Keratinocyte (primary cell): ENCODE measurements around the gene LHX4. TPM values are rescaled to one million over a fixed set of nuclear protein-coding genes. Genes with fewer than 3 reads are reported as not detected.

Source experiments
- DNase-seq: peaks from one replicate; pipeline ENCODE4 v3.0.0-alpha.2; 2011; ENCODE audit warnings: low read depth, missing footprints, low spot score
- FAIRE-seq: peaks from 2 replicates; lab custom pipeline; 2011; peaks lifted over from hg19 to GRCh38; lab: Jason Lieb, UNC
- H2AFZ ChIP-seq: 2 replicates; pipeline ENCODE4 v1.6.0; 2012; ENCODE audit warnings: low read length, control low read depth, inconsistent platforms; ENCODE audit not compliant: control insufficient read depth
- H3K27ac ChIP-seq: 2 replicates; pipeline ENCODE4 v1.5.1; 2011; ENCODE audit warnings: low read length; ENCODE audit not compliant: control insufficient read depth, insufficient read depth
- H3K27me3 ChIP-seq: 3 replicates; pipeline ENCODE4 v1.6.0; 2011; ENCODE audit warnings: low read length; ENCODE audit not compliant: control insufficient read depth, insufficient read depth; ENCODE audit errors: extremely low read depth
- H3K36me3 ChIP-seq, 2 experiments: 2 replicates in 1 of 2; 3 replicates in 1 of 2; pipeline ENCODE4 v1.5.1; 2011; ENCODE audit warnings: low read length in 2 of 2, mild to moderate bottlenecking in 1 of 2; ENCODE audit not compliant: control insufficient read depth in 2 of 2, insufficient read depth in 2 of 2; ENCODE audit errors: extremely low read depth in 1 of 2
- H3K4me1 ChIP-seq: 3 replicates; pipeline ENCODE4 v1.5.1; 2011; ENCODE audit warnings: low read length; ENCODE audit not compliant: control insufficient read depth, insufficient read depth; ENCODE audit errors: extremely low read depth
- H3K4me2 ChIP-seq: 3 replicates; pipeline ENCODE4 v1.6.0; 2011; ENCODE audit warnings: low read depth, low read length; ENCODE audit not compliant: control insufficient read depth, insufficient read depth; ENCODE audit errors: extremely low read depth
- H3K4me3 ChIP-seq, 3 experiments: fragments of 200-600 bp in 1 of 3; sonication (generic) in 1 of 3; 2 replicates in 2 of 3; 3 replicates in 1 of 3; pipeline ENCODE4 v1.5.1; 2011 to 2016; ENCODE audit warnings: low read length in 3 of 3, mild to moderate bottlenecking in 3 of 3, control low read depth in 2 of 3, inconsistent platforms in 1 of 3, low read depth in 1 of 3, mixed read lengths in 1 of 3, mixed run types in 1 of 3, moderate library complexity in 1 of 3; ENCODE audit not compliant: control insufficient read depth in 2 of 3, insufficient read depth in 2 of 3; ENCODE audit errors: extremely low read depth in 1 of 3
- H3K79me2 ChIP-seq: 2 replicates; pipeline ENCODE4 v1.6.0; 2012; ENCODE audit warnings: low read length; ENCODE audit not compliant: control insufficient read depth, insufficient read depth
- H3K9ac ChIP-seq: 3 replicates; pipeline ENCODE4 v1.6.0; 2011; ENCODE audit warnings: low read length; ENCODE audit not compliant: control insufficient read depth, insufficient read depth; ENCODE audit errors: extremely low read depth
- H3K9me1 ChIP-seq: 3 replicates; pipeline ENCODE4 v1.6.0; 2011; ENCODE audit warnings: low read length; ENCODE audit not compliant: control insufficient read depth, insufficient read depth; ENCODE audit errors: extremely low read depth
- H3K9me3 ChIP-seq: 2 replicates; pipeline ENCODE4 v1.5.1; 2012; ENCODE audit warnings: low read depth, low read length; ENCODE audit not compliant: control insufficient read depth
- H4K20me1 ChIP-seq: 3 replicates; pipeline ENCODE4 v1.6.0; 2011; ENCODE audit warnings: low read length; ENCODE audit not compliant: control insufficient read depth, insufficient read depth; ENCODE audit errors: extremely low read depth
- CTCF ChIP-seq, 3 experiments: IDR thresholded peaks in 1 of 3; conservative IDR thresholded peaks in 1 of 3; optimal IDR thresholded peaks in 1 of 3; 2 replicates in 2 of 3; 3 replicates in 1 of 3; pipeline versions ENCODE3 to v1.5.1; 2011; ENCODE audit warnings: low read length in 3 of 3, mild to moderate bottlenecking in 3 of 3, moderate library complexity in 2 of 3, control low read depth in 1 of 3, inconsistent platforms in 1 of 3; ENCODE audit not compliant: insufficient read depth in 2 of 3; ENCODE audit errors: extremely low read depth in 1 of 3
- EZH2 ChIP-seq: IDR thresholded peaks from one replicate; pipeline ENCODE4 v1.6.1; 2012; ENCODE audit warnings: inconsistent platforms, mild to moderate bottlenecking, low read length, moderate library complexity
- dilution Hi-C: fragments of 300-500 bp; cut with MboI; formaldehyde crosslinking; loops from one replicate; pipeline ENCODE4 v1.7.0; 2020; ENCODE audit warnings: low sequenced_read_pairs; ENCODE audit not compliant: extremely low pct_ligation_motif_present
- polyA plus RNA-seq, 5 experiments: library from polyadenylated mRNA; depleted of rRNA in 3 of 5; stranded (reverse) in 3 of 5; stranded (forward) in 1 of 5; unstranded in 1 of 5; fragments of >200 nt; gene quantifications; 1 replicate in 1 of 5; 2 replicates in 3 of 5; 3 replicates in 1 of 5; pipeline versions ENCODE4 v1.2.1 to v1.2.3, GENCODE V29; 2011 to 2012; ENCODE audit warnings: missing spikeins in 2 of 5, low read depth in 1 of 5, low replicate concordance in 1 of 5

The LHX4 gene
- polyA plus RNA-seq, 1 donor (not counting 4 experiments of a cell fraction or from before 2014, with no cell fraction given), result not detected

DNA sequence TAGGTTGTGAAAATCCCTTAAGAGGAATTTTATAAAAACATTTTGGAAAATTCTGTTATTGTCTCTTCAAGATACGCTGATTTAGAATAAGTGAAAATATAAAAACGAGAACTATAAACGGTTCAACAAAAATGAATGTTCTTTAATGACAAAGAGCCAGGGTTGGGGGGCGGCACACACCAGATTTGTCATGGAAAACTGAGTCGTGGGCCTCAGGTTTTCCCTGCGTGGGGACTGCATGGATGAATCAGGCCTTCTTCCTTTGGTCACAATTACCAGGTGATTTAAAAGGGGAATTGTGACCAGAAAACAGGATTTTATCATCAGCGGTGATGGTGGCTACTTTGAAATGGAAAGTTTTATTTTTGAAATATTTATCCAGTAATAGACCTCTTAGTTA lies 8.6 kb downstream of the LHX4 start:
- dilution Hi-C loops, result no loop called here
- H3K36me3 ChIP-seq, result no peaks in the 10 kb centered on the region
- H3K9me3 ChIP-seq, result no peaks in the 10 kb centered on the region
- no peak overlapping the region for H2AFZ ChIP-seq
- no peak overlapping the region for H3K4me3 ChIP-seq
- no peaks in the 10 kb centered on the region for H3K9me1 ChIP-seq
- no peaks in the 10 kb centered on the region for H3K79me2 ChIP-seq
- H3K4me2 ChIP-seq, result no peak overlapping the region
- H3K4me1 ChIP-seq, result peaks cover 4% of the 10 kb centered on the region
- no peak overlapping the region for H3K9ac ChIP-seq
- peaks cover 85% of the 10 kb centered on the region for H3K27me3 ChIP-seq
- no peak for DNase-seq
- H3K27ac ChIP-seq, result no peak overlapping the region
- H4K20me1 ChIP-seq, result no peaks in the 10 kb centered on the region
- TF ChIP-seq CTCF (optimal IDR thresholded peaks at IDR 0.05 in 1 of 3, IDR thresholded peaks at IDR 0.05 in 1 of 3, conservative IDR thresholded peaks at IDR 0.05 in 1 of 3; ENCODE audit: extremely low read depth in 1 of 3, insufficient read depth in 2 of 3, low read length in 3 of 3) (no peak), EZH2 (no peak)
- FAIRE-seq, result no peak

DNA sequence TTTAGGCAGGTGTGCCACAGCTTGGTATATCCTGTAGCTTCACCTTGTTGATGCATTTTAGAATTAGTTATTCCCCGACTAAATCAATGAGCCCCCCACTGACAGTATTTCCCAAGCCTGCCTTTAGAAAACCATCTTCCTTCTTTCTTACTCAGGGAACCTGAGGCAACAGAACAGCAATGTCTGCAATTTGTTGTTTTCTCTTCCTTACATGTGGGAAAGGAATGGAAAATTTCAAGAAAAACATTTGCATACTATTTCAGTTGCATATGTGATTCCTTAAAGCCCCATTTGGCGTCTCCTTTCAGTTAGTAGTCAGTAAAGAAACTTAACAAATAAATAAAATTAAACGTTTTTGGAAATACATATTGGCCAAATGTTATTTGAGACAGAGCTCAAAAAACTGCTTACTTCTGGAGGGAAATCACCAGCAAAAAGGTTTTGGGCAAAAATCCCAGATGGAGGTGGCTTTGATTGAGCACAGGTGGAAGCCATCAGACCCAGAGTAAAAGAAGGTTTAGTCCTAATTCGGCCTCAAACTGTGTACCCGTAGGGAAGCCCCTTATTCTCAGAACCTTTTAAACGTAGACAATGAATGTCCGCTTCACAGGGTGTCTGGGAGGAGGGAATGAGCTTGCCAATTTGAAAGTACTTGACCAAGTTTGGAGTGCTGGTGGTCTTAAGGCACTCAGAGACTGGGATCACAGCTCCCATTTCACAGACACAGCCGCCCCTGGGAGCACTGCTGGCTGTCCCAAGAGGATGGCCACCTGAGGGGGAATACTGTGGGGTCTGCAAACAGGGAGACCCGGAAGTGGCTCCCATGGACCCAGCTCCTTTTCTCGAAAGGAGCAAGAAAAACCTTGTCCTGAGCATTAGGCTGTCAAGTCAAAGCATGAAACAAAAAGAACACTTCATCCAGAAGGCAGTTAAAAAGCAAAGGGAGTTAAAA lies 9.4 kb downstream of the LHX4 start:
- no peak overlapping the region for H2AFZ ChIP-seq
- no peak overlapping the region for H3K4me3 ChIP-seq
- no peaks in the 10 kb centered on the region for H4K20me1 ChIP-seq
- H3K27me3 ChIP-seq, result peaks cover 79% of the 10 kb centered on the region
- H3K27ac ChIP-seq, result no peak overlapping the region
- H3K9me3 ChIP-seq, result no peaks in the 10 kb centered on the region
- peaks cover 4% of the 10 kb centered on the region for H3K4me1 ChIP-seq
- H3K79me2 ChIP-seq, result no peaks in the 10 kb centered on the region
- FAIRE-seq, result no peak
- no peaks in the 10 kb centered on the region for H3K9me1 ChIP-seq
- no peak overlapping the region for H3K9ac ChIP-seq
- no peak for DNase-seq
- H3K36me3 ChIP-seq, result no peaks in the 10 kb centered on the region
- dilution Hi-C loops, result no loop called here
- TF ChIP-seq EZH2, result peak; percentile 23
- TF ChIP-seq CTCF (optimal IDR thresholded peaks at IDR 0.05 in 1 of 3, IDR thresholded peaks at IDR 0.05 in 1 of 3, conservative IDR thresholded peaks at IDR 0.05 in 1 of 3; ENCODE audit: extremely low read depth in 1 of 3, insufficient read depth in 2 of 3, low read length in 3 of 3), result no peak
- H3K4me2 ChIP-seq, result no peak overlapping the region
